Body of pancreas (tissue), 4 donors: ENCODE results near the gene PSMB2.

Source experiments
- POLR2A ChIP-seq, 3 donors: fragments of 450-650 bp; IDR thresholded peaks; one replicate each; pipeline ENCODE4 v1.6.1; 2016; ENCODE audit warnings: antibody characterized with exemption in 3 of 3, mild to moderate bottlenecking in 2 of 3
- TF ChIP-seq, protein P1 (sequence below), 7 experiments: fragments of 450-650 bp in 4 of 7; fragments of 200-600 bp in 3 of 7; sonication (generic) in 3 of 7; IDR thresholded peaks; one replicate each; pipeline ENCODE4 v1.5.1; 2016 to 2019; ENCODE audit warnings: antibody characterized with exemption in 7 of 7

DNA sequence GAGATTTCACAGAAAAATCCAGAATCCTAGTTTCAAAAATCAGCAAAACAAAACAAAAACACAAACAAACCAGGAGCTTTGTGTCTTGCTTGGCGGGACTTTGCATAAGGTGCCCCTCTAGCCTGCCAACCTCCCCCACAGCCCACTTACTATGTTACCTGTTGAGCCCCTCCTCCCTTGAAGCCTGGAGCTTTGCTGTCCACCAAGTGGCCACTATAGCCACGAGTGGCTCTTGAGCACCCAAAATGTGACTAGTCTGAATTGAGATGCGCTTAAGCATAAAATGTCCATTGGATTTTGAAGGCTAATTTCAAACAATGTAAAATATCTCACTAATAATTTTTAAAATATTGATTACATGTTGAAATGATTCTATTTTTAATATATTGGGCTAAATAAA lies 56.0 kb downstream of the PSMB2 start:
- TF ChIP-seq, protein P1, sequence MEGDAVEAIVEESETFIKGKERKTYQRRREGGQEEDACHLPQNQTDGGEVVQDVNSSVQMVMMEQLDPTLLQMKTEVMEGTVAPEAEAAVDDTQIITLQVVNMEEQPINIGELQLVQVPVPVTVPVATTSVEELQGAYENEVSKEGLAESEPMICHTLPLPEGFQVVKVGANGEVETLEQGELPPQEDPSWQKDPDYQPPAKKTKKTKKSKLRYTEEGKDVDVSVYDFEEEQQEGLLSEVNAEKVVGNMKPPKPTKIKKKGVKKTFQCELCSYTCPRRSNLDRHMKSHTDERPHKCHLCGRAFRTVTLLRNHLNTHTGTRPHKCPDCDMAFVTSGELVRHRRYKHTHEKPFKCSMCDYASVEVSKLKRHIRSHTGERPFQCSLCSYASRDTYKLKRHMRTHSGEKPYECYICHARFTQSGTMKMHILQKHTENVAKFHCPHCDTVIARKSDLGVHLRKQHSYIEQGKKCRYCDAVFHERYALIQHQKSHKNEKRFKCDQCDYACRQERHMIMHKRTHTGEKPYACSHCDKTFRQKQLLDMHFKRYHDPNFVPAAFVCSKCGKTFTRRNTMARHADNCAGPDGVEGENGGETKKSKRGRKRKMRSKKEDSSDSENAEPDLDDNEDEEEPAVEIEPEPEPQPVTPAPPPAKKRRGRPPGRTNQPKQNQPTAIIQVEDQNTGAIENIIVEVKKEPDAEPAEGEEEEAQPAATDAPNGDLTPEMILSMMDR (IDR thresholded peaks at IDR 0.05), result no peak
- TF ChIP-seq POLR2A (IDR thresholded peaks at IDR 0.05), result no peak
